ENCODE data around the gene GBP4.

Gene GBP4

GRCh38 chr1:89170170-89171066, 28.3 kb downstream of the GBP4 start:
- DNase-seq = no peak

DNA sequence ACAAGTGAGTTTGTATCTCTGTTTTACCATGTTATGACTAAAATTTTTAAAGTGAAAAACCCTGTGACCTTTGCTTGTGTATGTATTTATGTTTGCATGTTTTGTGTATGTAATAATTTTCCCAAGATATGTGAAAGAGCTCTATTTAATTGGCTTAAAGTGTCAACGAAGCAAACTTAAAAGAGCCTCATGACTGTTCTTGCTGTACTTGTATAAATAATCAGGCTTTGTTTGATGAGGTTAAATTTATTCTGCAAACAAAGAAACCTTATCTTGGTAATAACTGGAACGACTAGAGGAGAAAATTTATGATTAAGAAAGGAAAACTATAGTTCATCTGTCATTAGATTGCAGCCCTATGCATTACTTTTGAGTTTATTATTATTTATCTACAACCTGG, 29.6 kb downstream of the GBP4 start:
- no peak for DNase-seq

DNA sequence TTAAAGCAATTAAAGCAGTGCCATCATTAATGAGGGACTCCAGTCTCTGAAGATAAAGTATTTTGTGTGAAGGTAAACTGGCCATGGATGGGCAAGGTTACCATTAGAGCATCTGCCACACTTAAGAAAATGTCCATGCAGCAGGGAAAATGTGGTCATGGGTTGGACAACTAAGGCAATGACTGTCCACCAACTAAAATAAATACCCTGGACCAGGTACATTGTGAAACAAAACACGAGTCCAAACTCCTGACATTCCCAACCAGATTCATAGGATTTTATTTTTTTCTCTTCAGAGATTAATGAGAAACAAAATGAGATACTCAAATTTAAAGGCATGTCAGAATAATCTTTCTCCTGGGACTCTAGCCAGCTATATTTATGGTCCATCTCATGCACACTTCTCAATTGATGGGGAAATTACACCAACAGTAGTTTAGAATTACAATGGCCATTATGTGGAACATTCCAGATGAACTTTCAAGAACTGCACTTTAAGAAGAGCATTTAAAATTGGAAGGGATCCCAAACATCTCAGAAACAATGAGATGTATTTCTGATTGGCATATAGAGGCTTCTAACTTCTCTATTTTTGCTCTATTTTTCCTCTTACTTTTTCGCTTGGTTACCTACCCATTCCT, 31.0 kb downstream of the GBP4 start:
- no peak for DNase-seq

- DNase-seq = no peak
These were observed 32.0 kb downstream of the GBP4 start for GRCh38 chr1:89166705-89167104.

- no peak for DNase-seq
These were observed 32.9 kb downstream of the GBP4 start for GRCh38 chr1:89165811-89166210.

GRCh38 chr1:89151047-89151446, 47.7 kb downstream of the GBP4 start:
- DNase-seq = no peak

- DNase-seq = no peak
These were observed 48.8 kb downstream of the GBP4 start for GRCh38 chr1:89149976-89150375.

- no peak for DNase-seq
These were observed 49.5 kb downstream of the GBP4 start for GRCh38 chr1:89149229-89149628.

GRCh38 chr1:89147678-89148658, 50.8 kb downstream of the GBP4 start:
- no peak for DNase-seq

DNA sequence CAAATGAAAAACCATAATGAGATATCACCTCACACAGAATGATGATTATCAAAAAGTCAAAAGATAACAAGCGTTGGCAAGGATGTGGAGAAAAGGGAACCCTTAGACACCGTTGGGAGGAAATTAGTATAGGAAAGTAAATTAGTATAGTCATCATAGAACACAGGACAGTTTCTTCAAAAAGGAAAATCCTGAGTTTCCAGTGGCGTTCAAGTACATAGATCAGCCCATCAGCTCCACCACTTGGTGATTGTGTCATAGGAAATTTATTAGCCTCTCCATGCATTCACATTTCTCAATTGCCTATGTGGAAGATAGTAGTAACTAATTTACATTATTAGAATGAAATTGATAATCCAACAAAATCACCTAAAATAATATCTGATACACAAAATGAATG, 52.0 kb downstream of the GBP4 start:
- no peak for DNase-seq

DNA sequence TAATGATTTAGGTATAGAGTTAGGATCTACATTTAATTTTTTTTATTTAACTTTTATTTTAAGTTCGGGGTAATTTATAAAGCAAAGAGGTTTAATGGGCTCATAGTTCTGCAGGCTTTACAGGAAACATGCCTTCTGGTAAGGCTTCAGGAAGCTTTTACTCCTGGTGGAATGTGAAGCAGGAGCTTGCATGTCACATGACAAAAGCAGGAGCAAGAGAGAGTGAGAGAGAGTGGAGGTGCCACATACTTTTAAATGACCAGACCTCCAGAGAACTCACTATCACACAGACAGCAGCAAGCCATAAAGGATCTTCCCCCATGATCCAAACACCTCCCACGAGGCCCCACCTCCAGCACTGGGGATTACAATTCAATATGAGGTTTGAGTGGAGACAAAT, 55.3 kb downstream of the GBP4 start:
- DNase-seq = no peak

- no peak for DNase-seq
These were observed 56.6 kb downstream of the GBP4 start for GRCh38 chr1:89142160-89142559.

DNA sequence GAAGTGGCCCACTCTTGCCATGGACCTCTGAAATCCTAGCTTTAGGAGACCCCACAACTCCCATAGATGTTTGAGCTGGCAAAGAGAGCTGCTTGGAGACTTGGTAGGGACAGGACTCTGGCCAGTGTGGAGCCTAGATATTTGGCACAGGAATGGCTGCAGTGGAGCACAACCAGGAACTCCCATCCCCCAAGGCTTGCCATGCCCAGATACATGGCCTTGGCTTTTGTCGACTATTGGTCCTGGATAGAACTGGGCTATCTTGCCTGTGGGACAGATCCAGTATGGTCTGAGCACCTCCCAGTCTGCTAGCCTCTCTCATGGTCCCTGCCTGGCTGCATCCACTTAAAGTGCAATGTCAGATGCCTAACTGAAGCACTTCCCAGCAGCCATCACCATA, 65.0 kb downstream of the GBP4 start:
- no peak for DNase-seq

All from SHP77 treated with DMSO at 0.1 percent for 48 hours (cell line).